ENCODE measurements around the gene USP54.

USP54 gene

DNA sequence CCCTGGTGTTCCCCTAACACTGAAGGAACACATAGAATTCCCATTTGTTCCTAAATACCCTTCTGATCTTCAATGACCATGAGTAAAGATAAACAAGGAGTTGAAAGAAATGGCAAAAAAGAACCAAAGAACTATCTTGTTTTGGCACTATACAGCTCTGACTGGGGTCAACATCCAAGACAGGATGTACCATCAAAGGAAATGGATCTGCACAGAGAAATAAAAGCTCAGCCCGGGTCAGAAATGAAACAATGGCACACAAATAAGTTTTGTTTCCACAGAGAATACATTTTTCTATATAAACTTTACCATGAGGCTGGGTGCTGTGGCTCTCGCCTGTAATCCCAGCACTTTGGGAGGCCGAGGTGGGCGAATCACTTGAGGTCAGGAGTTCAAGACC, 18.0 kb upstream of the USP54 start:
- Histone ChIP-seq H3K27me3 (ENCODE audit: insufficient read depth, low read length, poor library complexity, severe bottlenecking) (no peaks in the 10 kb centered on the region), H3K9ac (ENCODE audit: low read depth, low read length, poor library complexity, severe bottlenecking) (no peak overlapping the region), H3K9me3 (ENCODE audit: insufficient read depth, low read depth, low read length) (no peaks in the 10 kb centered on the region), H3K4me2 (ENCODE audit: low read depth, low read length, poor library complexity, severe bottlenecking) (no peak overlapping the region), H2AFZ (ENCODE audit: low read length) (no peak overlapping the region), H4K20me1 (ENCODE audit: insufficient read depth, low read length, poor library complexity, severe bottlenecking) (no peaks in the 10 kb centered on the region), H3K4me1 (ENCODE audit: insufficient read depth, low read length, poor library complexity, severe bottlenecking) (no peaks in the 10 kb centered on the region), H3K36me3 (ENCODE audit: insufficient read depth, low read length) (no peaks in the 10 kb centered on the region), H3K79me2 (ENCODE audit: insufficient read depth, low read length) (no peaks in the 10 kb centered on the region), H3K9me2 (replicated peaks; ENCODE audit: low read depth, low read length) (no peaks in the 10 kb centered on the region), H3F3A (ENCODE audit: low read depth) (no peaks in the 10 kb centered on the region), H3K4me3 (ENCODE audit: low read length, poor library complexity, severe bottlenecking) (no peak overlapping the region)
- no peak for TF ChIP-seq EZH2phosphoT487 (IDR thresholded peaks at IDR 0.05; ENCODE audit: borderline replicate concordance)
- TF ChIP-seq, protein P1, sequence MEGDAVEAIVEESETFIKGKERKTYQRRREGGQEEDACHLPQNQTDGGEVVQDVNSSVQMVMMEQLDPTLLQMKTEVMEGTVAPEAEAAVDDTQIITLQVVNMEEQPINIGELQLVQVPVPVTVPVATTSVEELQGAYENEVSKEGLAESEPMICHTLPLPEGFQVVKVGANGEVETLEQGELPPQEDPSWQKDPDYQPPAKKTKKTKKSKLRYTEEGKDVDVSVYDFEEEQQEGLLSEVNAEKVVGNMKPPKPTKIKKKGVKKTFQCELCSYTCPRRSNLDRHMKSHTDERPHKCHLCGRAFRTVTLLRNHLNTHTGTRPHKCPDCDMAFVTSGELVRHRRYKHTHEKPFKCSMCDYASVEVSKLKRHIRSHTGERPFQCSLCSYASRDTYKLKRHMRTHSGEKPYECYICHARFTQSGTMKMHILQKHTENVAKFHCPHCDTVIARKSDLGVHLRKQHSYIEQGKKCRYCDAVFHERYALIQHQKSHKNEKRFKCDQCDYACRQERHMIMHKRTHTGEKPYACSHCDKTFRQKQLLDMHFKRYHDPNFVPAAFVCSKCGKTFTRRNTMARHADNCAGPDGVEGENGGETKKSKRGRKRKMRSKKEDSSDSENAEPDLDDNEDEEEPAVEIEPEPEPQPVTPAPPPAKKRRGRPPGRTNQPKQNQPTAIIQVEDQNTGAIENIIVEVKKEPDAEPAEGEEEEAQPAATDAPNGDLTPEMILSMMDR (conservative IDR thresholded peaks at IDR 0.05; ENCODE audit: low read length) = no peak

DNA sequence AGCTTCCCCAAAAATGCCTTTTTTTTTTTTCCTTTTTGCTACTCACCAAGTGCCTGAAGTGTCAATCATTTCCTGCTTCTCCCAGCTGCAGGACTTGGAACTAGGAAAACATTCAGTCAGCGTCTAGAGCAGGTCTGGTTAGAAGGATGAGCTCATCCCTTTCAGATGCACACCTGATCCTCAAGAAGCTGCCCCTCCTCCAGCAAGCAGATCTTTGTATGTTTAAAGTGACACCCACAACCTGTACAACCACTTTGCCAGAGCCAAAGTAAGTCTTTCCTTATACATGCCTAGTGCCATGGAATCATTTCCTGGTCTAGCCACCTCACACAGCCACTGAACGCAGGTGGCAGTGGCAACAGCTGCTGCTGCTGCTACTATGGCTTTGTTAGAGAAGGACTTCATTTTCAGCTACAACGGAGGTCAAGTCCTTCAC, 10.4 kb upstream of the USP54 start:
- H4K20me1 ChIP-seq (ENCODE audit: insufficient read depth, low read length, poor library complexity, severe bottlenecking) = no peaks in the 10 kb centered on the region
- H3K4me3 ChIP-seq (ENCODE audit: low read length, poor library complexity, severe bottlenecking) = no peak overlapping the region
- no peaks in the 10 kb centered on the region for H3K27me3 ChIP-seq (ENCODE audit: insufficient read depth, low read length, poor library complexity, severe bottlenecking)
- TF ChIP-seq, protein P1 (conservative IDR thresholded peaks at IDR 0.05; ENCODE audit: low read length) = no peak
- TF ChIP-seq EZH2phosphoT487 (IDR thresholded peaks at IDR 0.05; ENCODE audit: borderline replicate concordance) = no peak
- H3K36me3 ChIP-seq (ENCODE audit: insufficient read depth, low read length) = no peaks in the 10 kb centered on the region
- no peaks in the 10 kb centered on the region for H3K9me2 ChIP-seq (replicated peaks; ENCODE audit: low read depth, low read length)
- no peak overlapping the region for H3K9ac ChIP-seq (ENCODE audit: low read depth, low read length, poor library complexity, severe bottlenecking)
- H3F3A ChIP-seq (ENCODE audit: low read depth) = no peaks in the 10 kb centered on the region
- H3K9me3 ChIP-seq (ENCODE audit: insufficient read depth, low read depth, low read length) = no peaks in the 10 kb centered on the region
- H3K79me2 ChIP-seq (ENCODE audit: insufficient read depth, low read length) = no peaks in the 10 kb centered on the region
- no peak overlapping the region for H3K4me2 ChIP-seq (ENCODE audit: low read depth, low read length, poor library complexity, severe bottlenecking)
- H2AFZ ChIP-seq (ENCODE audit: low read length) = no peak overlapping the region
- no peaks in the 10 kb centered on the region for H3K4me1 ChIP-seq (ENCODE audit: insufficient read depth, low read length, poor library complexity, severe bottlenecking)

DNA sequence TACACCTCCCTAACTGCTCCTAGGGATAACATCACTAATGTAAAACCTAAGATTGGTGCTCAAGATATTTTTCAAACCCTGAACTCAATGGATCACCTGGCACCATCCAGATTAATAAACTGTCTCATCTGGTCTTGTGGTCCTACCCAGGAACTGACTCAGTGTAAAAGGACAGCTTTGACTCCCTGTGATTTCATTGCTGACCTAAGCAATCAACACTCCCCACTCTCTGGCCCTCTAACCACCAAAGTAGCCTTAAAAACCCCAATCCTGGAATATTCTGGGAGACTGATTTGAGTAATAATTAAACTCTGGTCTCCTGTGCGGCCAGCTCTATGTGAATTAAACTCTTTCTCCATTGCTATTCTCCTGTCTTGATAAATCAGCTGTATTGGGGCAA, 6.2 kb upstream of the USP54 start:
- Histone ChIP-seq H2AFZ (ENCODE audit: low read length) (no peak overlapping the region), H3K4me2 (ENCODE audit: low read depth, low read length, poor library complexity, severe bottlenecking) (no peak overlapping the region), H4K20me1 (ENCODE audit: insufficient read depth, low read length, poor library complexity, severe bottlenecking) (no peaks in the 10 kb centered on the region), H3F3A (ENCODE audit: low read depth) (no peaks in the 10 kb centered on the region), H3K4me1 (ENCODE audit: insufficient read depth, low read length, poor library complexity, severe bottlenecking) (peaks cover 5% of the 10 kb centered on the region), H3K27me3 (ENCODE audit: insufficient read depth, low read length, poor library complexity, severe bottlenecking) (no peaks in the 10 kb centered on the region), H3K4me3 (ENCODE audit: low read length, poor library complexity, severe bottlenecking) (no peak overlapping the region), H3K36me3 (ENCODE audit: insufficient read depth, low read length) (no peaks in the 10 kb centered on the region), H3K79me2 (ENCODE audit: insufficient read depth, low read length) (no peaks in the 10 kb centered on the region), H3K9me2 (replicated peaks; ENCODE audit: low read depth, low read length) (no peaks in the 10 kb centered on the region), H3K9ac (ENCODE audit: low read depth, low read length, poor library complexity, severe bottlenecking) (no peak overlapping the region), H3K9me3 (ENCODE audit: insufficient read depth, low read depth, low read length) (no peaks in the 10 kb centered on the region)
- TF ChIP-seq, protein P1 (conservative IDR thresholded peaks at IDR 0.05; ENCODE audit: low read length) = no peak
- no peak for TF ChIP-seq EZH2phosphoT487 (IDR thresholded peaks at IDR 0.05; ENCODE audit: borderline replicate concordance)
